GM18873 (cell line): Measurements from ENCODE around the gene SPZ1.
"Not testable (repeated sequence)": the region's sequence is repeated elsewhere in the genome, so short reads cannot be mapped to it uniquely, and the experiment has no call there.

Experiments used
- ATAC-seq: cut with Tn5 transposase; IDR thresholded peaks from one replicate; pipeline ENCODE4 v1.9.1; 2021; ENCODE audit warnings: mild to moderate bottlenecking, moderate library complexity, moderate number of reproducible peaks; ENCODE audit not compliant: unreplicated experiment, low FRiP score

SPZ1 gene, protein sequence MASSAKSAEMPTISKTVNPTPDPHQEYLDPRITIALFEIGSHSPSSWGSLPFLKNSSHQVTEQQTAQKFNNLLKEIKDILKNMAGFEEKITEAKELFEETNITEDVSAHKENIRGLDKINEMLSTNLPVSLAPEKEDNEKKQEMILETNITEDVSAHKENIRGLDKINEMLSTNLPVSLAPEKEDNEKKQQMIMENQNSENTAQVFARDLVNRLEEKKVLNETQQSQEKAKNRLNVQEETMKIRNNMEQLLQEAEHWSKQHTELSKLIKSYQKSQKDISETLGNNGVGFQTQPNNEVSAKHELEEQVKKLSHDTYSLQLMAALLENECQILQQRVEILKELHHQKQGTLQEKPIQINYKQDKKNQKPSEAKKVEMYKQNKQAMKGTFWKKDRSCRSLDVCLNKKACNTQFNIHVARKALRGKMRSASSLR

DNA sequence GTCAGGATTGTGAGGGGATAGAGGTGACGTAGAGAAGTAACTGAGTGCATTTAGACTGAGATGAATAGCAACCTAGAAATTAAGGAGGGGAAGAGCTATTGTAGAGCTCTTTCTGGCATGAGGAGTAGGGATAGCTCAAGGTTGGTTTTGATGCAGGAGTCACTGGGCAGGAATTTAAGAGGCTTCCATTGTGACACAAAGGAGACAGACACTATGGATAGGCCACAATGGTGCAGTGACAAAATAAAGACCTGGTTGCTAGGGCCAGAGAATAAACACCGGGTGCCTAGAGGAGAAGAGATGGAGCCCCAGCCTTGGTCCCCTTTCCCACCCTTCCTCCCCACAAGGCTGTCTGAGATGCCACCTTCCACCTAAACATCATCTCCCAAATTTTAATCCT, at the start of gene SPZ1:
Gene SPZ1 (plus strand): TSS at position 301 of the 400 bp plus-strand sequence. CDS start 214 bp downstream, outside the sequence.
- ATAC-seq = no peak

DNA sequence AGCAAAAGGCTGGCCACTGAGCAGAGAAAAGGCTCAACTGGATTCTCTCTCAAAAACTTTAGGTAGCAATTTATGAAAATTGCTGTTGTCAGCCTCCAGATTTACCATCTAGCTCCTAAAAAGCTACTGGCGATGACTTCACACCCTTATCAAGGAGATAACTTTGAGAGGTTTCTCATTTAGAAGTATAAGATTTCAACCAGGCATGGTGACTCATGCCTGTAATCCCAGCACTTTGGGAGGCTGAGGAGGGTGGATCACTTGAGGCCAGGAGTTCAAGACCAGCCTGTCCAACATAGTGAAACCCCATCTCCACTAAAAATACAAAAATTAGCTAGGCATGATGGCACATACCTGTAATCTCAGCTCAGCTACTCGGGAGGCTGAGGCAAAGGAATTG, 49.3 kb upstream of the SPZ1 start:
- ATAC-seq = not testable (repeated sequence)

DNA sequence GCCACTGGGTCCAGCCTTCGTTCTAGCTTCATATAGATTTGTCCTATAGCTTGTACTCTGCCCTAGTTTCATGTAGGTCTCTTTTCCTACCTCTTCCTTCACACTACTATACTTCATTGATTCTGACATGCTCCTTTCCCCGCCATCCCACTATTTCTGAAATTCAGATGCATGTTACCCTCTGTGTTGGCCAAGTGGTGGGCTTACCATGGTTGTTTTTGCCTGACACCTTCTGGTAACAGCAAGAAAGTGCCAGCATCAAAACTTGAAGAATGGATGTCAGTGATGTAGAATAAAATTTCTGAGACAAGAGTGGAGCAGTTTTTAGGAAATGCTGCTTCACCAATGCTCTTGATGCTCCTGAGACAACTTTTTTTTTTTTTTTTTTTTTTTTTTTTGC, 44.5 kb upstream of the SPZ1 start:
- no peak for ATAC-seq

DNA sequence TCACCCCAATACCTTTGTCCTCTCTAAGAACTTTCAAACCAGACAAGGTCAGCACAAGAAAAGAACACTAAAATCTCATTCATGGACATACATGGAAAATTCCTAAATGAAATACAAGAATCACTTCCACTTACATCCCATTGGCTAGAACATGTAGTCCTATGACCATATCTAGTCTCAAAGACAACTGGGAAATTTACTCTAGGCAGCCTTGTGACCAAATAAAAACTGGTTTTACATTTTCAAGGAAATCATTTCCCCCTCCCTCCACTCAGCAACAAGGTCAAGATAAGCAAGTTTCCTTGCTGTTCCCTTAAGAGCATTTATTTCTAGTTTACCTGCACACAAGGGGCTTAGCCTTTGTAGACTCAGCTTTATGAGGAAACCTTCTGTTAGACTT, 43.6 kb upstream of the SPZ1 start:
- ATAC-seq = no peak

DNA sequence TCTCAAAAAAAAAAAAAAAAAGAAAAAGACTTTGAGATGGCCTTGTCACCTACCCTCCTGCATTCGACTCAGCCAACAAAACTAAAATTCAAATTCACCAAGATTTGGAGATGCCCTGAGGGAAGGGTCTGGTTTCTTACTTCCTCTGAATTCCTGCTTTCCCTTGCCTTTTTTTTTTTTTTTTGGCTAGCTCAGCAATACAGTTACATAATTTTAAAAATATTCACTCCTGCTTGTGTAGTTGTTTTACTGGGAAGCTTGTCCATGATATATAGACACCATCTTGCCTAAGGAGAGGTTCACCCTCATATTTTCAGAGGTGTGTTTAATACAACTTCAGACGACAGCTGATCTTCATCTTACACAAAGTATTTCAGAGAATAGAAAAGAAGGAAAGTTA, 42.6 kb upstream of the SPZ1 start:
- ATAC-seq = no peak

DNA sequence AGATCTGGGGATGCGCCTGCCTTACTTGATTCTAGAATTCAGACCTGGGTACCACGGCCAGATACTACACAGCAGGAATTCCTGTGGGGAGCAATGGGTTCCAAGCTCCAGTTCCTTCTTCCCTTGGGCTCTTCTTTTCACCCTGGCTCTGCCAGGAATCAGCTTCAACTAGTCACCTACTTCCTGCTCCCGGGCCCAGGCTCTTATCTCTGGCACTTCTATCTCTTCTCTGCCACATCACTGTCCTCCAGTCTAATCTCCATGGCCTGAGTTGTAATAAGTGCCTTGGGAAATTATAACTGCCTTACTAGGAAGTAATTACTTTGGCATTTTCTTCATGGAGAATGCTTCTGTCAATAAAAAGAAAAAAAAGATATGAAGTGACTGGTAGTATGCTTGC, 37.7 kb upstream of the SPZ1 start:
- no peak for ATAC-seq

DNA sequence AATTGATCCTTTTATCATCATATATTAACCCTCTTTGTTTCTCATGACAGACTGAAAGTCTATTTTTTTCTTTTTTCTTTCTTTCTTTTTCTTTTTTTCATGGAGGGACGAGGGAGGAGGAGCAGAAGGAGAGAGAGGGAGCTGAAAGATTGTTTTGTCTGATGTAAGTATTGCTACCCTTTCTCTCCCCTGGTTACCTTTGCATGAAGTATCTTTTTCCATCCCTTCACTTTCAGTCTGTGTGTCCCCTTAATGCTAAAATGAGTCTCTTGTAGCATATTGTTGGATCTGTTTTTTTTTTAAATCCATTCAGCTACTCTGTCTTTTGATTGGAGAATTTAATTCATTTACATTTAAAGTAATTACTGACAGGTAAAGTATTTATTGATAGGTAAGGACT, 36.4 kb upstream of the SPZ1 start:
- ATAC-seq = no peak

DNA sequence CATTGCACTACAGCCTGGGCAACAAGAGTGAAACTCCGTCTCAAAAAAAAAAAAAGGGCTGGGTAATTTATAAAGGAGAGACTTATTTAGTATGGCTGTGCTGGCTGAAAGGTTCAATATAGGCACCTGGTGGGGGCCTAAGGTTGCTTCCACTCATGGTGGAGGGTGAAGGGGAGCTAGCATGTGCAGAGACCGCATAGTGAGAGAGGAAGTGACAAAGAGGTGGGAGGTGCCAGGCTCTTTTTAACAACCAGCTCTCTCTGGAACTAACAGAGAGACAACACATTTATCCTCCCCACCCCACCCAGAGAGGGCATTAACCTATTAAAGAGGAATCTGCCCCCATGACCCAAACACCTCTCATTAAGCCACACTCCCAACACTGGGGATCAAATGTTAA, 35.1 kb upstream of the SPZ1 start:
- no peak for ATAC-seq

DNA sequence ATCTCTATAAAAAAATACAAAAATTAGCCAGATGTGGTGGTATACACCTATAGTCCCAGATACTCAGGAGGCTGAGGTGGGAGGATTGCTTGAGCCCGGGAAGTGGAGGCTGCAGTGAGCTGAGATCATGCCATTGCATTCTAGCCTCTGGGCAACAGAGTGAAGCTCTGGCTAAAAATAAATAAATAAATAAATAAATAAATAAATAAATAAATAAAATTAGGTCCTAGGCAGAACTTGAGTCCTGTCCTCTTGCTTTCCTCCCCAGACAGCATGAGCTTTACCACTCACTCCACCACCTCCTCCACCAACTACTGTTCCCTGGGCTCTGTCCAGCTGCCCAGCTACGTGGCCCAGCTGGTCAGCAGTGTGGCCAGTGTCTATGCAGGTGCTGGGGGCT, 31.6 kb upstream of the SPZ1 start:
- ATAC-seq = no peak

DNA sequence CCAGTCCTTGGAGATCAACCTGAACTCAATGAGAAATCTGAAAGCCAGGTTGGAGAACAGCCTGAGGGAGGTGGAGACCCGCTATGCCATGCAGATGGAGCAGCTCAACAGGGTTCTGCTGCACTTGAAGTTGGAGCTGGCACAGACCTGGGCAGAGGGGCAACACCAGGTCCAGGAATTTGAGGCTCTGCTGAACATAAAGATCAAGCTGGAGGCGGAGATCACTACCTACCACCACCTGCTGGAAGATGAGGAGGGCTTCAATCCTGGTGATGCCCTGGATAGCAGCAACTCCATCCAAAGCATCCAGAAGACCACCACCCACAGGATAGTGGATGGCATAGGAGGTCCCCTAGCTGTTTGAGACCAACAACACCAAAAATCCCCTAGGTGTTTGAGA, 30.5 kb upstream of the SPZ1 start:
- no peak for ATAC-seq

DNA sequence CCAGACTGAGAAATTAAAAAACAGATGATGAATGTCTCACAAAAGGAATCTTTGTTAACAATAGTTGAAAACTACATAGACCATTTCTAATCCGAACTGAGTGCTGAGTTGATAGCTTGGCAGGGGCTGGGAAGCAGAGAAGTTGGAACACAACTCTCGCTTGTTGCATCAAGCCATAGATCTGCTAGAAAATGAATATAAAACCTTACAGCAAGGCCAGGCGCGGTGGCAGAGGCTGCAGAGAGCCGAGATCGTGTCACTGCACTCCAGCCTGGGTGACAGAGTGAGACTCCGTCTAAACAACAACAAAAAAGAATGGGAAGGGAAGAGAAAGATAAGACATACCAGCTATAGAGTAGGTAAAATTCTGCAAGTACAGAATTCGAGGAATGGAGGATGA, 28.0 kb upstream of the SPZ1 start:
- ATAC-seq = no peak

DNA sequence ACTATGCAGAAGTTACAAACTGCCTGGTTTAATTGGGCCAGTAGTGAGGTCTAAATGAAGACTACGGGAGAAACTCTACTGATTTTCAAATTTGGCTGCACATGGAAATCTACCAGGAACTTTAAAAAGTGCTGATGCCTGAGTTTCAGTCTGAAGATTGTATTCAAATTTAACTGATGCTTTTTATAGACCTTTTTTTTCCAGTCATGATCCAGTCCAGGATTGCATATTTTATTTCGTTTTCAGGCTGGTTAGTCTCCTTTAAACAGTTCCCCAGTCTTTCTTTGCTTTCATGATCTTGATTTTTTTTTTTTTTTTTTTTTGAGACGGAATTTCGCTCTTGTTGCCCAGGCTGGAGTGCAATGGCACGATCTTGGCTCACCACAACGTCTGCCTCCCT, 23.7 kb upstream of the SPZ1 start:
- no peak for ATAC-seq

DNA sequence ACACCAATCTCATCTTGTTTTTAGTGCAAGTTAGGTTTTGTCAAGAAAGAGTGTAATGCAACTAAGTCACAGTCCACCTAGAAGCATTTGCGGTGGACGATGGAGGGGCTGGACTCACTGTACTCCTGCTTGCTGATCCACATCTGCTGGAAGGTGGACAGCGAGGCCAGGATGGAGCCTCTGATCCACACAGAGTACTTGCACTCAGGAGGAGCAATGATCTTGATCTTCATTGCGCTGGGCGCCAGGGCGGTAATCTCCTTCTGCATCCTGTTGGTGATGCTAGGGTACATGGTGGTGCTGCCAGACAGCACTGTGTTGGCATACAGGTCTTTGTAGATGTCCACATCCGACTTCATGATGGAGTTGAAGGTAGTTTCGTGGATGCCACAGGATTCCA, 20.2 kb upstream of the SPZ1 start:
- no peak for ATAC-seq

DNA sequence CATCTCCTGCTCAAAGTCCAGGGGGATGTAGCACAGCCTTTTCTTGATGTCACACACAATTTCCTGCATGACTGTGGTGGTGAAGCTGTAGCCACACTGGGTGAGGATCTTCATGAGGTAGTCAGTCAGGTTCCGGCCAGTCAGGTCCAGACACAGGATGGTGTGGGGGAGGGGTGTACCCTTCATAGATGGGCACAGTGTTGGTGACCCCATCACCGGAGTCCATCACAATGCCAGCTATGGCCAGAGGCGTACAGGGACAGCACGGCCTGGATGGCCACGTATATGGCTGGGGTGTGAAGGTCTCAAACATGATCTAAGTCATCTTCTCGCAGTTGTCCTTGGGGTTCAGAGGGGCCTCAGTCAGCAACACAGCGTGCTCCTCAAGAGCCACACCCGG, 19.7 kb upstream of the SPZ1 start:
- ATAC-seq = no peak

DNA sequence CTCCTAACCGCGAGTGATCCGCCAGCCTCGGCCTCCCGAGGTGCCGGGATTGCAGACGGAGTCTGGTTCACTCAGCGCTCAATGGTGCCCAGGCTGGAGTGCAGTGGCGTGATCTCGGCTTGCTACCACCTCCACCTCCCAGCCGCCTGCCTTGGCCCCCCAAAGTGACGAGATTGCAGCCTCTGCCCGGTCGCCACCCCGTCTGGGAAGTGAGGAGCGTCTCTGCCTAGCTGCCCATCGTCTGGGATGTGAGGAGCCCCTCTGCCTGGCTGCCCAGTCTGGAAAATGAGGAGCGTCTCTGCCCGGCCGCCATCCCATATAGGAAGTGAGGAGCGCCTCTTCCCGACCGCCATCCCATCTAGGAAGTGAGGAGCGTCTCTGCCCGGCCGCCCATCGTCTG, 19.0 kb upstream of the SPZ1 start:
- ATAC-seq = not testable (repeated sequence)

DNA sequence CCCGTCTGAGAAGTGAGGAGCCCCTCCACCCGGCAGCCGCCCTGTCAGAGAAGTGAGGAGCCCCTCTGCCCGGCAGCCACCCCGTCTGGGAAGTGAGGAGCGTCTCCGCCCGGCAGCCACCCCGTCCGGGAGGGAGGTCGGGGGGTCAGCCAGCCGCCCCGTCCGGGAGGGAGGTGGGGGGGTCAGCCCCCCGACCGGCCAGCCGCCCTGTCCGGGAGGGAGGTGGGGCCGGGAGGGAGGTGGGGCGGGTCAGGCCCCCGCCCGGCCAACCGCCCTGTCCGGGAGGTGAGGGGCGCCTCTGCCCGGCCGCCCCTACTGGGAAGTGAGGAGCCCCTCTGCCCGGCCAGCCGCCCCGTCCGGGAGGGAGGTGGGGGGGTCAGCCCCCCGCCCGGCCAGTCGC, 18.5 kb upstream of the SPZ1 start:
- ATAC-seq = not testable (repeated sequence)

DNA sequence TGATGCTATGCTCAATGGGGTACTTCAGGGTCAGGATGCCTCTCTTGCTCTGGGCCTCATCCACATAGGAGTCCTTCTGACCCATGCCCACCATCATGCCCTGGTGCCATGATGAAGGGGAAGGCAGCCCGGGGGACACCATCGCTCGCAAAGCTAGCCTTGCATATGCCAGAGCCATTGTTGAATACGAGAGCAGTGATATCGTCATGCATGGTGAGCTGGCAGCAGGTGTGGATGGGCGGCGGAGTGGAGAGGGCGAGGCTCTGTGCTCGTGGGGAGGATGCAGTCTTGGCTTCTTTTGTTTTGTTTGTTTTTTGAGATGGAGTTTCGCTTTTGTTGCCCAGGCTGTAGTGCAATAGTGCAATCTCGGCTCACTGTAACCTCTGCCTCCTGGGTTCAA, 17.2 kb upstream of the SPZ1 start:
- no peak for ATAC-seq

DNA sequence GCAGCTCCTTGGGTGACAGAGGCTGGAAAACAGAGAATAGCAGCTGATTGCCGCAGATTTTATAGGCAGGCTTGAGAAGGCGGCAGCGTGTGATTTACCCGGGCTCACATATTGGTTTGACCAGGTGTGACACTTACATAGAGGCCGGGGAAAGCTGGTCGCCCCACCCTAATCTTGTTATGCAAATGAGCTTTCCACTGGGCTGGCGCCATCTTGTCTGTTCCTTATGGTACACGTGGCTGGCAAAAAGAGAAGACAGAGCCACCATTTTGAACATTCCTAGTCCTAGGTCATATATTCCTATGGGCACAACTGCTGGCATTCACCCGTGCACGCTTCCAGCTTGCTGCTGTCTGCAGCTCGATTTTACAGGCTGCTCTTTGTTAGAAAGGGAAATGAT, 11.3 kb upstream of the SPZ1 start:
- no peak for ATAC-seq

DNA sequence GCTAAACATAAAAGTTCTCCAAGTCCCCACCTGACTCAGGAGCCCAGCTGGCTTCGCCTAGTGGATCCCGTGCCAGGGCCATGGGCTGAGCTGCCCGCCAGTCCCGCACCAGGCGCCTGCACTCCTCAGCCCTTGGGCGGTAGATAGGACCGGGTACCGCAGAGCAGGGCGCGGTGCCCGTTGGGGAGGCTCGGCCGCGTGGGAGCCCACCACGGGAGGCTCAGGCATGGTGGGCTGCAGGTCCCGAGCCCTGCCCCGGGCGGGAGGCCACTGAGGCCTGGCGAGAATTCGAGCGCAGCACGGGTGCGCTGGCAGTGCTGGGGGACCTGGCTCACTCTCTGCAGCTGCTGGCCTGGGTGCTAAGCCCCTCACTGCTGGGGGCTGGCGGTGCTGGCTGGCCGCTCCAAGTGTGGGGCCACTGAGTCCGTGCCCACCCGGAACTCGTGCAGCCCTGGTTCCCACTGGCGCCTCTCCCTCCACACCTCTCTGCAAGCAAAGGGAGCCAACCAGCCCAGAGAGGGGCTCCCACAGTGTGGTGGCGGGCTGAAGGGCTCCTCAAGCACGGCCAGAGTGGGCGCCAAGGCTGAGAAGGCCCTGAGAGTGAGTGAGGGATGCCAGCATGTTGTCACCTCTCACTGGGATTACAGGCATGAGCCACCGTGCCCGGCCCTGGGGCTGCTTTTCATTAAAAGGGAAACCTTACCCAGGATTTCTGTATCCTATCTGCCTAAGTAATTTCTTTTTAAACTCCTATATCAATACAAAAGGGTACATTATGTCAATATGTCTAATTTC, 9.7 kb upstream of the SPZ1 start:
- ATAC-seq = no peak

DNA sequence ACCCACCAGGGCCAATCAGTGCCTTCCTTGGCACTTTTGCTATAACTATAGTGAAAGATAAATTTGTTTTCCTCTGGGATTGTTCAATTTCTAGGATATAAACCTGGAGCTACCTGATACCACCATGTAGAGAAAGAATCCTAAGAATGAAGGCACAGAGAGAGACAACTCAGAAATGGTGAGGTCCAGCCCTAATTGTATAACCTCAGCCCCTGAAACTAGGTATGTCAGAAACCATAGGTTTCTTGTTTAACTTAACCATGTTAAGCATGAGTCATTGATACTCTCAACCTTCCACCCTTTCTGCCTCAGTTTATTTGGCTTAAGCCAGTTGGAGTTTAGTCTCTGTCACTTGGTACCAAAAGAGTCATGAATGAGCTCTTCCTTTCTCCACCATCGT, 4.6 kb upstream of the SPZ1 start:
- ATAC-seq = no peak

DNA sequence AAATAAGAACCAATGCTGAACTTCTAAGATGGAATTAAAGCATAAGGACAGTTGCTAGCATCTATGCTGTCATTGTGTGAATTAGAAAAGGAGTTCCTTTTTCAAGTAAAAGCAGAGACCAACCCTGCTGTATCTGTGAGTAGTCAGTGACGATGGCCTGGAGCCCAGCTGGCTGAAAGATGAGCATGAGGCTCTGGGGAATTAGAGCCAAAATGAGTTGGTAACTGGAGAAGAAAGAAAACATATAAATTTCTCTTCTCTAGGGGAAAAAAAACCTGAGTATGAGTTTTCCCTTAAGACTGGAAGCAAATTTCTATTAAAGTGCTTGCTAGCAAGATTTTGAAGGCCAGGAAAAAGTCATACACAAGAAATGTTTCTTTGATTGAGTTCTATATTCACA, 1.6 kb upstream of the SPZ1 start:
- no peak for ATAC-seq

DNA sequence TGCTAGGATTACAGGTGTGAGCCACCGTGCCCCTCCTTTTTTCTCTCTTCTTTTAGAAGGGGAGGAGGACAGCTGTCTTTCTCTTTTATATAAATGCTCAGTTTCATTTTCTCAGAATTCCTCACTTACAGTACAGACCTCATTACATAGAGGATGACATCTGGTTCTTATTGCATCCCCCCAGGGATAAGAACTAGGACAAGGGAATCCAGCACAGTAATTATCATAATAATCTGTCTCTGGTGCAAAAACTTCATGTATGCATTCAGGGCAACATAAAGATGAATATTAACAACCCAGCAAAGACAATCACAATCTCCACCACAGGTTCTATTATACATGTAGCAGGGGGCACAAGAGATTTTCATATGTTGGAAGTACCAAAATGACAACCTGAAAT, 5.1 kb downstream of the SPZ1 start:
- ATAC-seq = no peak
